ENCODE data around the gene IGSF21. TPM values are rescaled to one million over a fixed set of nuclear protein-coding genes. Genes with fewer than 3 reads are reported as not detected.

The IGSF21 gene
- total RNA-seq, 1 donor = not detected

DNA sequence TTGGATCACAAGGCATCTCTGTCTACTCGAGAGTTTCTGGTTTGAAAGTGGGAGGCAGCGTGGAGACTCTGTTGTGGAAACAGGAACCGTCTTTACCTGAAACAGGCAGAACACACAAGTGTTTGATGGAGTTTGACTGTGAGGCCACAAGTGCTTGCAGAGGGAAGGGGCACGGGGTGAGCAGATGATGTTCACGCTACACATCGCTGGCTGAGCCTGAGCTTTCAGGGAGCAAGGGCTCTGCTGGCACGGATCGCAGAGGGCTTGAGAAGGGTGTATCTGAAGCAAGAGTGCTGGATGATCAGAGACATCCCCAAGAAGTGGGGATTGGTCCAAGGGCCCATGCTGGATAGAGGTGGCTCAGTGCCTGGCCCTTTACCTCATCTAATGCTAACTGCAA lies 59.3 kb downstream of the IGSF21 start:
- DNase-seq (ENCODE audit: low read depth) = no peak
- no peak overlapping the region for H3K4me3 ChIP-seq (ENCODE audit: low read depth, low read length)
- TF ChIP-seq, protein P1, sequence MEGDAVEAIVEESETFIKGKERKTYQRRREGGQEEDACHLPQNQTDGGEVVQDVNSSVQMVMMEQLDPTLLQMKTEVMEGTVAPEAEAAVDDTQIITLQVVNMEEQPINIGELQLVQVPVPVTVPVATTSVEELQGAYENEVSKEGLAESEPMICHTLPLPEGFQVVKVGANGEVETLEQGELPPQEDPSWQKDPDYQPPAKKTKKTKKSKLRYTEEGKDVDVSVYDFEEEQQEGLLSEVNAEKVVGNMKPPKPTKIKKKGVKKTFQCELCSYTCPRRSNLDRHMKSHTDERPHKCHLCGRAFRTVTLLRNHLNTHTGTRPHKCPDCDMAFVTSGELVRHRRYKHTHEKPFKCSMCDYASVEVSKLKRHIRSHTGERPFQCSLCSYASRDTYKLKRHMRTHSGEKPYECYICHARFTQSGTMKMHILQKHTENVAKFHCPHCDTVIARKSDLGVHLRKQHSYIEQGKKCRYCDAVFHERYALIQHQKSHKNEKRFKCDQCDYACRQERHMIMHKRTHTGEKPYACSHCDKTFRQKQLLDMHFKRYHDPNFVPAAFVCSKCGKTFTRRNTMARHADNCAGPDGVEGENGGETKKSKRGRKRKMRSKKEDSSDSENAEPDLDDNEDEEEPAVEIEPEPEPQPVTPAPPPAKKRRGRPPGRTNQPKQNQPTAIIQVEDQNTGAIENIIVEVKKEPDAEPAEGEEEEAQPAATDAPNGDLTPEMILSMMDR (IDR thresholded peaks at IDR 0.05; ENCODE audit: insufficient read depth, low read depth, low read length) = no peak

DNA sequence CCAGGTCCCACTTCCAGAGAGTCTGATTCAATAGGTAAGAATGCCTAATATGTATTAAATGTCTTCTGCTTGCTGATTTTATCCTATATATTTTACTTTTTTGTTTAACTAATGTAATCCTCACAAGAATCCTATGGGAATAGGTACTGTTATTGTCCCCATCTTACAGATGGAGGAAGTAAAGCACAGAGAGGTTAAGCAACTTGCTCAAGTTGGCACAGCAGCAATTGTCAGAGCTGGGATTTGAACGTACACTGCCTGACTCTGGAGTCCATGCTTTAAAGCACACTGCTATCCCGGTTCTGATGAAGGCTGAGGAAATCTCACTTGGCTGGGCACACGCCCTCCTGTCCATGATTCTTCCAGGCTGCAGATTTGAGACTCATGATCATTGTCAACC lies 62.8 kb downstream of the IGSF21 start:
- TF ChIP-seq, protein P1 (IDR thresholded peaks at IDR 0.05; ENCODE audit: insufficient read depth, low read depth, low read length) = no peak
- DNase-seq (ENCODE audit: low read depth) = no peak
- H3K4me3 ChIP-seq (ENCODE audit: low read depth, low read length) = no peak overlapping the region

DNA sequence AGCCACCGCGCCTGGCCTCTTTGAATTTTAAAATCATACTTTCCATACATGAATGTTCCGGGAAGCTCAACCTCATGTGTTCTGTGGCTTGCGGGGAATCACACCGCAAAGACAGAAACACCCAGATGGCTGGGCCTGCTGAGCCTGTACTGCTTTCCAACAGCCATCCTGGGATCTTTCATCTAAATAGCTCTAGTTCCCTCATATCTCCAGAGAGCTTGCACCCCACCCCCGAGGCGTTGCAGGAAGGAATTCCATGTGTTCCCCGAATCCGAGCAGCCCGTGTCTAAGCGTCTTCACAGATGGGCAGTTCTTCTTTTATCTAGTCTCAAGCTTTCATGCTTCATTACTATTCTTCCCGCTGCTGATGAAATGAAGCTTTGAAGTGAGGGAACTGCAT lies 66.4 kb downstream of the IGSF21 start:
- TF ChIP-seq, protein P1 (IDR thresholded peaks at IDR 0.05; ENCODE audit: insufficient read depth, low read depth, low read length) = no peak
- H3K4me3 ChIP-seq (ENCODE audit: low read depth, low read length) = no peak overlapping the region
- DNase-seq (ENCODE audit: low read depth) = no peak

DNA sequence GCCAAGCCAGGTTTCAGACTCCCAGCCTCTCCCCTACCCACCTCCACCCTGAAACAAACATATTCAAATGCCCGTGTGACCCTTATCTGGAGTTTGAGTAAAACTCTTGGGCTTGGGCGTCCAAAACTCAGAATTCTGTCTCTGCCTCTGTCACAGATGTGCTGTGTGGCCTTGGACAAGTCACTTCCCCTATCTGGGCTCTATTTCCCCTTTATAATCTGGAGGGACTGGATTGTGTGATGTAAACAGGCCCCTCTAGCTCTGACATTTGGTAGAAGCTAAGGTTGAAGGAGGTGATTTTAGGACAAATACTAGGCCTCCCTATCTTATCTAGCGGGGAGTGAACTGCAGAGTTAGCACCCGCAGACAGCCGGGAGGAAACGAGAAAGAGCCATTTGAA lies 67.5 kb downstream of the IGSF21 start:
- H3K4me3 ChIP-seq (ENCODE audit: low read depth, low read length) = no peak overlapping the region
- TF ChIP-seq, protein P1 (IDR thresholded peaks at IDR 0.05; ENCODE audit: insufficient read depth, low read depth, low read length) = no peak
- DNase-seq (ENCODE audit: low read depth) = no peak

DNA sequence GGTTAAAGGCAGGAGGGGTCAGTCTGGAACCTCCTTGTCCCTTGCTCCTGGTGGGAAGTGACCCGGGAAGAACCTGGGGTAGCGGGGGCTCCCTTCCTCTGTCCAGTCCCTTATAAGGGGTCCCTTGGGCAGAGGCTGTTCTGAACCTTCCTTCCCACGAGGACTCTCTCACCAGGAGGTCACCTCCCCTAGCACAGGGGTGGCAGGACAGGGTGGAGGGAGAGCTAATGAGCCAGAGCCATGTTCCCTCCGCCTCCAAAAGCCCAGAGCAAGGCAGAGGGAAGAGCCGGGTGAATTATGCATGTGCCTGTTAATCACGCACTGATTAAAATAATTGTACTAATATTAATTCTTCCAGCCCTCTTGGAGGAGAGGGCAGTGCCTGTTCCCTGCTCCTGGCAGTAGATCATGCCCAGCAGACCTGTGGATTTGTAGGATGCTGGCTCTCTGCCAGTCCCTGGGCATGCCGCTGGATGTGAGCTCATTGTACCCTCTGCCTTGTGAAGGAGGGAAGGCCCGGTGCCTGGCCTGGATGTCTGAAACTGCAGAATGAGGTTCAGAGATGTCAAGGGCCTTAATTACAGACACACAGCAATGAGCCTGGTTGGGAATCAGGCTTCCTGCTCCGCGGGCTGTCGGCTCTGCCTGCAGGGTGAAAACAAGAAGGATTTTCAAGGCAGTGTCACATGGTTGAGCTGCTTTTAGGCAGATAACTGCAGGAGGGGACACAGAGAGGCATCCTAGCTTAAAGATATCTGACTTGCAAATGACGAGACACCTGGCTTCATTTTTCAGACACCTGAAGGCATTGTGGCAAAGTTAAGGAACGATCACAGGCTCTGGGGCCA lies 68.2 kb downstream of the IGSF21 start:
- no peak overlapping the region for H3K4me3 ChIP-seq (ENCODE audit: low read depth, low read length)
- no peak for DNase-seq (ENCODE audit: low read depth)
- TF ChIP-seq, protein P1 (IDR thresholded peaks at IDR 0.05; ENCODE audit: insufficient read depth, low read depth, low read length) = no peak

DNA sequence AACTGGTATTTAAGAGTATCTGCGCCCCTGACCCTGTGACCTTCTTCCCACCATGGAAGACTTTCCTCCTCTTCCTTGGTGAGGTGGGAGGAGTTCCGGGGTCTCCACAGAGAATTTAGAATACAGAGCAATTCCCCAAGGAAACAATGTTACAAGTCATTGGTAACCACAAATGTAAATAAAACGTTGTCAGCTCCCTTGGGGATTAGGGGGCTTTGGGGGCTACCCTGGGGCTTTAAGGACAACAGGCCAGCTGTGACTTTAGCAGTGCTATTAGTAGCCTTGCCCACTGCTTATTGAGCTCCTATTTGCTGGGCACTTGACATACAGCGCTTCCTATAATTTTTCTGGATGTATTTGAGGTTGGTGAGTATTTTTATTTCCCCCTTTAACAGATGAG lies 69.0 kb downstream of the IGSF21 start:
- DNase-seq (ENCODE audit: low read depth) = no peak
- H3K4me3 ChIP-seq (ENCODE audit: low read depth, low read length) = no peak overlapping the region
- TF ChIP-seq, protein P1 (IDR thresholded peaks at IDR 0.05; ENCODE audit: insufficient read depth, low read depth, low read length) = no peak

DNA sequence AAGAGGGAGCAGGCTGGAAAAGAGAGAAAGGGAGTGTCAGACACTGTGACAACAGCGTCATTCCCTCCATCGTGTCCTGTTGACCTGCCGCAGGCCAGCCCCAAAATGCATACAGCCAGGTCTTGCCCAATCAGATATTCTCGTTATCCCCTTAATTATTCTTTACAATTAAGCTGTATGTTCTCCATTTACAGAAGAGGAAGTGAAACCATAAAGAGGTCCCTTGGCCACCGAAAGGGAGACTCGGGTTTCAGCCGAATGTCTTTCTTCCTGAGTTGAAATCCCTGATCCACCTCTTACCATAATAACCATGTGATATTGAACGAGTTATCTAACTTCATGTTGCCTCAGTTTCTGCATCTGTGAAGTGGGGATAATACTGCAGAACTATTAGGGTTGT lies 70.5 kb downstream of the IGSF21 start:
- TF ChIP-seq, protein P1 (IDR thresholded peaks at IDR 0.05; ENCODE audit: insufficient read depth, low read depth, low read length) = no peak
- H3K4me3 ChIP-seq (ENCODE audit: low read depth, low read length) = no peak overlapping the region
- no peak for DNase-seq (ENCODE audit: low read depth)

Measured in fibroblast of villous mesenchyme (primary cell).